SK-N-SH (cell line): ENCODE data around the gene CADPS2. TPM values are rescaled to one million over a fixed set of nuclear protein-coding genes. Genes with fewer than 3 reads are reported as not detected.

ENCODE experiments used
- CTCF ChIA-PET: fragments of 300-600, 350-600 bp; formaldehyde crosslinking; extraction: SDS; loops from one replicate; lab custom pipeline; 2021; lab: Yijun Ruan, JAX
- POLR2A ChIA-PET: fragments of 350-600 bp; sonication (Branson Sonifier 250); formaldehyde crosslinking; extraction: SDS; loops from one replicate; lab custom pipeline; 2020; ENCODE audit warnings: antibody characterized with exemption, inconsistent platforms; lab: Yijun Ruan, JAX
- DNase-seq: peaks from one replicate; pipeline ENCODE4 v3.0.0; 2012
- H2AFZ ChIP-seq: fragments of 200-600 bp; sonication (generic); 2 replicates; pipeline ENCODE4 v1.8.1; 2016; ENCODE audit warnings: antibody characterized with exemption, mild to moderate bottlenecking, low read depth
- H3F3A ChIP-seq: fragments of 200-600 bp; sonication (generic); replicated peaks from 2 replicates; pipeline ENCODE3; 2016; ENCODE audit warnings: antibody characterized with exemption, mild to moderate bottlenecking; ENCODE audit not compliant: insufficient read depth
- H3K27ac ChIP-seq, 2 experiments: fragments of 200-500 bp in 1 of 2; fragments of 200-600 bp in 1 of 2; sonication (Bioruptor generic) in 1 of 2; sonication (generic), shearing (Covaris generic) in 1 of 2; 2 replicates each; pipeline versions ENCODE4 v1.5.1 to v1.6.1; 2014 to 2016; ENCODE audit warnings: low read depth in 2 of 2, inconsistent platforms in 1 of 2, low read length in 1 of 2, mild to moderate bottlenecking in 1 of 2, mixed read lengths in 1 of 2
- H3K27me3 ChIP-seq: fragments of 200-600 bp; sonication (generic), shearing (Covaris generic); 2 replicates; pipeline ENCODE4 v1.6.1; 2016; ENCODE audit warnings: mixed run types; ENCODE audit not compliant: insufficient read depth
- H3K36me3 ChIP-seq, 2 experiments: fragments of 200-500 bp in 1 of 2; fragments of 200-600 bp in 1 of 2; sonication (Bioruptor generic) in 1 of 2; sonication (generic) in 1 of 2; replicated peaks in 1 of 2; 2 replicates each; pipeline versions ENCODE3 to v1.5.1; 2014 to 2016; ENCODE audit warnings: low read length in 1 of 2, mild to moderate bottlenecking in 1 of 2; ENCODE audit not compliant: insufficient read depth in 2 of 2, control insufficient read depth in 1 of 2
- H3K4me1 ChIP-seq, 2 experiments: fragments of 200-500 bp in 1 of 2; fragments of 200-600 bp in 1 of 2; sonication (Bioruptor generic) in 1 of 2; sonication (generic), shearing (Covaris generic) in 1 of 2; 2 replicates each; pipeline versions ENCODE4 v1.5.1 to v1.6.1; 2014 to 2016; ENCODE audit warnings: low read depth in 1 of 2, low read length in 1 of 2, mixed run types in 1 of 2; ENCODE audit not compliant: insufficient read depth in 2 of 2, control insufficient read depth in 1 of 2
- H3K4me2 ChIP-seq: fragments of 200-600 bp; sonication (generic), shearing (Covaris generic); 2 replicates; pipeline ENCODE4 v1.6.1; 2017; ENCODE audit warnings: mixed run types
- H3K4me3 ChIP-seq, 2 experiments: fragments of 200-500 bp in 1 of 2; fragments of 200-600 bp in 1 of 2; sonication (Bioruptor generic) in 1 of 2; sonication (generic), shearing (Covaris generic) in 1 of 2; 2 replicates each; pipeline versions ENCODE4 v1.5.1 to v1.8.1; 2014 to 2016; ENCODE audit warnings: low read depth in 2 of 2, inconsistent platforms in 1 of 2, low read length in 1 of 2, mild to moderate bottlenecking in 1 of 2, mixed read lengths in 1 of 2, moderate library complexity in 1 of 2
- H3K79me2 ChIP-seq: fragments of 200-600 bp; sonication (generic); 2 replicates; pipeline ENCODE4 v1.8.1; 2017; ENCODE audit warnings: mild to moderate bottlenecking; ENCODE audit not compliant: insufficient read depth
- H3K9ac ChIP-seq: fragments of 200-600 bp; sonication (generic); 2 replicates; pipeline ENCODE4 v1.6.1; 2017; ENCODE audit warnings: mixed run types
- H3K9me2 ChIP-seq: fragments of 200-600 bp; sonication (generic); 2 replicates; pipeline ENCODE4 v1.6.1; 2017; ENCODE audit warnings: mixed run types
- H3K9me3 ChIP-seq: fragments of 200-600 bp; sonication (generic); 2 replicates; pipeline ENCODE4 v1.6.1; 2017; ENCODE audit warnings: mixed run types, mild to moderate bottlenecking, moderate library complexity
- H4K20me1 ChIP-seq: fragments of 200-600 bp; sonication (generic); 2 replicates; pipeline ENCODE4 v1.6.1; 2017; ENCODE audit warnings: mild to moderate bottlenecking, mixed run types; ENCODE audit not compliant: insufficient read depth
- CHD2 ChIP-seq: fragments of 150-350 bp; IDR thresholded peaks from 2 replicates; pipeline ENCODE4 v1.6.1; 2018; ENCODE audit warnings: low read length; ENCODE audit not compliant: partially characterized antibody
- CTCF ChIP-seq: fragments of 200-600 bp; sonication (generic); IDR thresholded peaks from 2 replicates; pipeline ENCODE4 v1.6.1; 2017; ENCODE audit warnings: antibody characterized with exemption, mild to moderate bottlenecking, moderate library complexity
- EP300 ChIP-seq, 2 experiments: IDR thresholded peaks; 2 replicates each; pipeline versions ENCODE4 v1.4.0 to v1.6.1; 2012; ENCODE audit warnings: borderline replicate concordance in 1 of 2, low read depth in 1 of 2, low read length in 1 of 2
- GABPA ChIP-seq: IDR thresholded peaks from 2 replicates; pipeline ENCODE4 v1.4.0; 2012; ENCODE audit warnings: low read depth, mild to moderate bottlenecking
- GATA2 ChIP-seq: sonication (generic); formaldehyde crosslinking; IDR thresholded peaks from 2 replicates; pipeline ENCODE4 v1.5.0; 2020; ENCODE audit warnings: mild to moderate bottlenecking, missing genetic modification reagents
- MEF2A ChIP-seq: IDR thresholded peaks from 2 replicates; pipeline ENCODE4 v1.4.0; 2012; ENCODE audit warnings: low read depth, borderline replicate concordance
- RCOR1 ChIP-seq: fragments of 150-350 bp; IDR thresholded peaks from 2 replicates; pipeline ENCODE4 v1.6.1; 2017; ENCODE audit warnings: antibody characterized with exemption, low read length
- TEAD4 ChIP-seq: IDR thresholded peaks from 2 replicates; pipeline ENCODE4 v1.4.0; 2012; ENCODE audit warnings: mild to moderate bottlenecking, borderline replicate concordance; ENCODE audit not compliant: insufficient read depth
- YY1 ChIP-seq: IDR thresholded peaks from 2 replicates; pipeline ENCODE4 v1.4.0; 2012; ENCODE audit warnings: low read depth, mild to moderate bottlenecking
- ZBTB33 ChIP-seq: IDR thresholded peaks from 2 replicates; pipeline ENCODE4 v1.4.0; 2012; ENCODE audit warnings: low read depth, borderline replicate concordance
- WGBS: methylation state at CpG from one replicate; pipeline ENCODE4 v1.1.6; 2017; ENCODE audit warnings: low lambda C conversion rate; 5-methylcytosine and 5-hydroxymethylcytosine counted together
- polyA plus RNA-seq, 3 experiments: library from polyadenylated mRNA; depleted of rRNA; stranded (reverse); fragments of >200 nt; gene quantifications; 2 replicates each; pipeline ENCODE4 v1.2.3, GENCODE V29; 2012
- TF ChIP-seq, protein P1 (sequence below): IDR thresholded peaks from 2 replicates; pipeline ENCODE4 v1.4.0; 2012; ENCODE audit warnings: low read depth, borderline replicate concordance

Gene CADPS2
- polyA plus RNA-seq, 1 of the 3 experiments (the other 2 are of a cell fraction), result 0.05 TPM

GRCh38 chr7:122914812-122915211, 28.6 kb upstream of the CADPS2 start (continued):
- no peak for TF ChIP-seq CTCF
- TF ChIP-seq EP300 (IDR thresholded peaks at IDR 0.05; ENCODE audit: borderline replicate concordance in 1 of 2, low read depth in 1 of 2, low read length in 1 of 2), result no peak
- no peak for TF ChIP-seq TEAD4
- TF ChIP-seq RCOR1, result no peak
- TF ChIP-seq YY1, result no peak

GRCh38 chr7:122913608-122914007, 27.3 kb upstream of the CADPS2 start:
- no peaks in the 10 kb centered on the region for H3K36me3 ChIP-seq
- H4K20me1 ChIP-seq, result no peaks in the 10 kb centered on the region

More at GRCh38 chr7:122913608-122914007, 27.3 kb upstream of the CADPS2 start:
- no peaks in the 10 kb centered on the region for H3K9me2 ChIP-seq
- H3K9me3 ChIP-seq, result no peaks in the 10 kb centered on the region
- CTCF ChIA-PET, result interaction anchor here (1.2 kb wide), 1 partner anchor 12 kb away, joined by 3 read pairs; no protein-coding TSS in a partner anchor
- peak overlapping the region; percentile 20; the same call in 1 of the 2 replicates for H3K4me2 ChIP-seq
- no peak overlapping the region for H3K9ac ChIP-seq
- H3F3A ChIP-seq, result no peaks in the 10 kb centered on the region
- H2AFZ ChIP-seq, result no peak overlapping the region
- DNase-seq, result no peak
- POLR2A ChIA-PET, result no interaction called here
- no peak overlapping the region for H3K27ac ChIP-seq
- TF ChIP-seq, protein P1, sequence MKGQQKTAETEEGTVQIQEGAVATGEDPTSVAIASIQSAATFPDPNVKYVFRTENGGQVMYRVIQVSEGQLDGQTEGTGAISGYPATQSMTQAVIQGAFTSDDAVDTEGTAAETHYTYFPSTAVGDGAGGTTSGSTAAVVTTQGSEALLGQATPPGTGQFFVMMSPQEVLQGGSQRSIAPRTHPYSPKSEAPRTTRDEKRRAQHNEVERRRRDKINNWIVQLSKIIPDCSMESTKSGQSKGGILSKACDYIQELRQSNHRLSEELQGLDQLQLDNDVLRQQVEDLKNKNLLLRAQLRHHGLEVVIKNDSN, result no peak
- TF ChIP-seq MEF2A (no peak), GATA2 (CRISPR knock-in tag) (no peak), RCOR1 (no peak), ZBTB33 (no peak), CHD2 (no peak), GABPA (no peak)
- peaks cover 10% of the 10 kb centered on the region; the same call in 1 of the 2 replicates for H3K27me3 ChIP-seq
- H3K79me2 ChIP-seq, result no peaks in the 10 kb centered on the region
- H3K4me1 ChIP-seq, result no peaks in the 10 kb centered on the region
- WGBS, result 14% methylated on average over 15 of the region's 15 CpGs
- H3K4me3 ChIP-seq, result no peak overlapping the region; a peak in 1 of 4 replicates
